Measurements from ENCODE around the gene KMT5B.

Gene KMT5B

DNA sequence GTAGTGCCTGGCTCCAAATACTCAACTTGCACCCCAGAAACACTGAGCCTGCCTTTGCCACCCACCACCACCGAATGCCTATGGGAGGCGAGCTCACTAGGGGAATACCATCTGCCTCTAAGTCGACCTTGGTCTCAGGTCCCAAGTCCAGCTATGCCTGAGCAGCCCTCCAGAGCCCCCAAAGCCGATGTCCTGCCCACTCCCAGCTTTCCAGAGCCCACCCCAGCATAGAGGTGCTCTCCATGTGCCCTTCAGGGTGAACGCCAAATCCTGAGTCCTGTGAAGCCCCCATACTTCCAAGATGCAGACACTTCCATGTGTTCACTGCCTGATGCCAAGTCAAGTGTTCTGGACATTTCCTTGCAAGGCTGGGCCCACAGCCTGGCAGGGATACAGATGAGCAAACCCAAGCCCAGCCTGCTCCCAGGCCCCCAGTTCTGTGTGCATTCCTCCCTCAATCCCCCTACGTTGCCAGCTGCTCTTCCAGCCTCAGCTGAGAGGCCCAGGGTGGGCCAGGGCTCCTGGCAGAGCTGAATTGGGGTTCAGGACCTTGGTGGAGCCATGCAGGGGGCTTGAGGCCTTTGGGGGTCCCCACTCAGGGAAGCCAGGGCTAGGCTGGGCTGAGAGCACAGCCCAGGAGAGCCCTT is 2.6 kb upstream of the KMT5B start:
- DNase-seq (ENCODE audit: low read depth, low spot score): no peak

DNA sequence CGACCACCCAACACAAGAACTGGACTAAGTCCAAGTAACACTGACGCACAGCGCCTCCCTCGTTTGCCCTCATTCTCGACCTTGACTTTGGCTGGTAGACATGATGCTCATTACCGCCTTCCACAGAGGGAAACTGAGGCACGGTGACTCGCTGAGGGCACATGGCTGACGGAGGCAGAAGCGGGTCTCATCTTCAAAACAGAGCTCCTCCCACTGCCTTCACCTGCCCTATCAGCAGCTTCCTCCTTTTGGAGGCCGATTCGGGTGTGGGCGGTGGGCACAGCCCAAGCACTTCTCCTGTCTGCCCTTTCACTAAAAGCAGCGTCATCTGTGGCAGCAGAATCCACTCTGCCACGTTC is 2.0 kb upstream of the KMT5B start:
- no peak for DNase-seq (ENCODE audit: low read depth, low spot score)

DNA sequence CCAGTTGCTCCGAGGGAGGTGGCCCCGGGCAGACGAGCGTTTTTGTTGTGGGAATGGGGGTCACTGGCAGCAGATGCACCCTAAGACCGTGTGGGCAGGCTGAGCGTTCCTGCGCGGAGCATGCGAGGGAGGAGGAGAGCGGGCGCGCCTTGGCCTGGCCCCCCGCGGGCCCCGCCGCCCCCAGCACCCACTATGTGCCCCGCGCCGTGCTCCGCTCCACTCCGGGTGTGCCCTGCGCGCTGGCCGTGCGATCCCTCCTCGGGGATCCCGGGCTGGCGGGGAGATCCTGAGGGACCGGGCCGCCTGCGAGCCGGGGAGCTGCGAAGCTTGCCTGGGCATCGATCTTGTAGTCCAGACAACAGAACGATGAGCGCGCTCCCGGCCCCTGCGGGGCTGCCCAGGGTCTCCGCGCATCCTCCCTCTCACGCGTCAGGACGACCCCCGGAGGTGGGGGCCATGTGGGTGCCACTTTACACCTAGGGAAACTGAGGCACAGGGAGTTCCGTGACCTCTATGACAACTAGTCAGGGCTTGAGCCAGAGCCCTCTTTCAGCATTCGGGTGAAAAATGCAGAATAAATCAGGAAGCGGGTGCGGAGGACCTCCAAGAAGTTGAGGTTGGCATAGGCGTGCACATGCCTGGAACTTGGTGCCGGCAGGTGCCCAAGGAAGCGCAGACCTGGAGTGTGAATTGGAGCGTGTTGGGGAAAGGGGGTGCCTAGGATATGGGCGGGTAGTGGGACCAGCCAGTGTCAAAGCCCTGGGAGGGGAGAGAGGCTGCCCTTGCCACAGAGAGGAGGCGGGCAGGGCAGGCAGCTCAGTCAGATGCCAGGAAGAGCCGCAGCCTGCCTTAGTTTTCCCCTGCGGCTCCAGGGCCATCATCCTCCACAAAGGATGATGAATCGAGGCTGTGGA is 1.3 kb upstream of the KMT5B start:
- DNase-seq (ENCODE audit: low read depth, low spot score): no peak

DNA sequence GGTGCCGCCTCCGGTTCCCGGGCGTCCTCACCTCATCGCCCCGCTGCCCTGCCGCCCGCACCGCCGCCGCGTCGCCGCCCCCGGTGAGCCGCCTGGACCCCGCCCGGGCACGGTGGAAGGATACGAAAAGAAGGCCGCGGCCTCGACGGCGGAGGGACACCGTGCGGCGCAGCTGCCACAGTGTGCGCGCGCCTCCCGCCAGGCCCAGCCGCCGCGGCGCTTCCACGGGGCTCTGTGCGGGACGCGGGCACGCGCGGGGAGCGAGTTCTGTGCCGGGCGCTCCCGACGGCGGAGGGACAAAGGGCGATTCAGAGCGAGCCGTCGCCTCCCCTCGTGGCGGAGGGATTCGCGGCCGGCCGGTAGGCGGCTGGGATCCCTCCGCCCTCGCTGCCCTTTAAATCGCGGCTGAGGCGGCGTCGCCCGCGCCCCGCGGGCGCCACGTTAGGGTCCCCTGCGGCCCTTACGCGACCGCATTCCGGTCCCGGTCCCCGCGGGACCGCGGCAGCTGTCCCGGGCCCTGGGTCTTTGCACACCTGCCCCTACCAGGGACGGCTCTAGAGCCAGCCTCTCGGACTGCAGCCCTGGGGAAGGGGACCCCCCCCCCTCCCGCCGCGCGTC is 568 bp upstream of the KMT5B start:
- DNase-seq (ENCODE audit: low read depth, low spot score): peak; percentile 55

DNA sequence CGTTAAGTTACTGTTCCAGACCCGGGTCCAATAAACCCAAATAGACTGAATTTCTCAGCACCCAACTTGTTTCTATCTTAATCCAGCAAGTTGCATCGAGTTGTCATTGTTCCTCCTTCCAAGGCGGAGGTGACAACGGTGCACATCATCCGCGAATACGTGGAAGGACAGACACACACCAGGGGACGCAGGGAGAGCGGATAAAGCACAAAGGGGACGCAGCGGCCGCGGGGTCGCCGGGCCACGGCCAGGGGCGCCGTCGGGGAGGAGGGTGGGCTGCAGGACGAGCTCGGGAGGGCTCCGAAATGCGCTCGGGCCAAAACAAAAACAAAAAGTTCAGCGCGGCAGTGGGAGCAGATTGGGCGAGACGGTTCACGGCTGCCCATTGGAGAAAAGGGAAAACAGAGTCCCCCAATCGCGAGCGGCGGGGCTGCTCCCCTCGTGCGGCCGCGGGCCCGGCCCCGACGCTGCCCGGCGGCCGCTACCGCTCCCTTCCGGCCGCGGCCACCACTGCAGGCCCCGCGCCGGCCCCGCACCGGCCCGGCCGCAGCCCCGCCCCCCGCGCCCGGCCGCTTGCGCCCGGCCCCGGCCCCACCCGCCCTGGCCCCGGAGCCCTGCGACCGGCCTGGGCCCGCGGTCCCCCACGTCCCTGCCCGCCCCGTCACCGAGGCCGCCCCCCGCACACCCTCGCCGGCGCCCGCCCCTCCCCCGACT is 518 bp downstream of the KMT5B start:
- no peak for DNase-seq (ENCODE audit: low read depth, low spot score)

DNA sequence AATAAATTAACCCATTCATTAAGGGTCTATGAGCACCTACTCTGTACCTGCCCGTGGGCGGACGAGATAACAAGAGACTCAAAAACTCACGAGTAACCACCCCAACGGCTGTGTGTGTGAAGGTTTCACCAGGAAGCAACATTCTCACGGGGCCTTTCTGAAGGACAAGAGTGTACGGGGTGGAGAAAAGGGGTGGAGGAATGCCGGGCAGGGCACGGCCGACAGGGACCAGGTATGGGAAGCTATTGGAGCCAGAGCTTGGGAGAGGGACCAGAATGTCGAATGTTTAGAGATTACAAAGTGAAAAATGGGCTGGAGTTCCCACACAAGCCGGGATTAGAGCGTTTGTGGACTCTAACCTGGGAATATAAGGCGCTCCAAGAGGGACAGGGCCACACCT is 1.6 kb downstream of the KMT5B start:
- no peak for DNase-seq (ENCODE audit: low read depth, low spot score)

DNA sequence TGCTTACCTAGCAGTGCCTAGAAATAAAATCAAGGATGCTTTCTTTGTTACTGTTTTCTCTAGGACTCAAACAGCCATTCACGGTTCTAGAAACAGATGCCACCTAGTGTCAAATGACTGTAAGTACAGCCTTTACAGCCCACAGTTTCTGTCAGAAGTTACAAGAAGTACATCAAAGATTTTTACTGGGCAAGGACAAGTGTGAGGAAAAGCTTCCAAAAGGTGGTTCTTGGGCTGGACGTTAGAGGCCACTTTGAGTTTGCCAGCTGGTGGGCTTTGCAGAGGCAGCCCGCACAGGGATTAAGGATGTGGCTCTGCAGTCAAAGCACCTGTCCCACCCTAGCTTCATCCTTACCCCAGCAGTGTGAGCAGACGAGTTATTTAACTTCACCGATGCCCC is 6.9 kb downstream of the KMT5B start:
- no peak for DNase-seq (ENCODE audit: low read depth, low spot score)

DNA sequence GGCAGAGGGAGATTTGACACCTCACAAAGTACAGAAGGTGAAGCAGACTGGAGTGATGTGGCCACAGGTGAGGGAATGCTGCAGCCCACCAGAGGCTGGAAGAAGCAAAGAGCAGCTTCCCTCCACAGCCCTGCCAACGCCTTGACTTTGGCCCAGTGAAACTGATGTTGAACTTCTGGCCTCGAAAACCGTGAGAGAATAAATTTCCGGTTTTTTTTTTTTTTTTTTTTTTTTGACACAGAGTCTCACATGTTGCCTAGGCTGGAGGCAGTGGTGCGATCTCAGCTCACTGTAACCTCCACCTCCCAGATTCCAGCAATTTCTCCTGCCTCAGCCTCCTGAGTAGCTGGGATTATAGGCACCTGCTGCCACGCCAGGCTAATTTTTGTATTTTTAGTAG is 8.7 kb downstream of the KMT5B start:
- no peak for DNase-seq (ENCODE audit: low read depth, low spot score)

DNA sequence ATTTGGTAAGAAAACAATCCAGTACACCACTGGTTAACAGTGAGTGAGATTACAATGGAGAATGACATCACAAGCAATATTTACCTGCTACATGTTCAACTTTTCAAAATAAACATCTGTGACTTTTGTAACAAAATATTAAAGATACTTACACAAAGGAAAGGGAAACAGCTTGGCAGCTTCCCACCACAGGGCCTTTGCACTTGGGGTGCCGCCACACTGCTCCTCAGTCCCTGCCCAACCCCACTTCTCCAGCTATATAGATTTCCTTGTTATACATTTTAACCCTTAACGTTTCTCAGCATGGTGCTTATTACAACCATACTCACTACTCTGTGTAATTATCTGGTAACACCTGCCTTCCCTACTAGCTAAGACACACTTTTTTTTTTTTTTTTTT is 10.9 kb downstream of the KMT5B start:
- no peak for DNase-seq (ENCODE audit: low read depth, low spot score)

DNA sequence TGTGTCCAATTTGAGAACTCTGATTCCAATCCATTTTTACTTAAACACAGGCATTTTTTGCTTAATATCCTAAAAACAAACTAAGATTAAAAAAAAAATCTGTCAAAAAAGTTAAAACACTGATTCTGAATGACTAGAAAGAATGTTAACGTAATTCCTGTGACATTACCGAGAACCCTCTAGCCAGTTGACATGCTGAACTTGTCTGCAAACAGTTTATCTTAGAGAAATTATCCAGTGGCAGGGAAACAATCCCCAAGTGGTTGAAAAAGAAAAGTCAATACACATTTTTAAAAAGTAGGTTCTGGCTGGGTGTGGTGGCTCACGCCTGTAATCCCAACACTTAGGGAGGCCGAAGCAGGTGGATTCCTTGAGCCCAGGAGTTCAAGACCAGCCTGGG is 11.6 kb downstream of the KMT5B start:
- DNase-seq (ENCODE audit: low read depth, low spot score): no peak

DNA sequence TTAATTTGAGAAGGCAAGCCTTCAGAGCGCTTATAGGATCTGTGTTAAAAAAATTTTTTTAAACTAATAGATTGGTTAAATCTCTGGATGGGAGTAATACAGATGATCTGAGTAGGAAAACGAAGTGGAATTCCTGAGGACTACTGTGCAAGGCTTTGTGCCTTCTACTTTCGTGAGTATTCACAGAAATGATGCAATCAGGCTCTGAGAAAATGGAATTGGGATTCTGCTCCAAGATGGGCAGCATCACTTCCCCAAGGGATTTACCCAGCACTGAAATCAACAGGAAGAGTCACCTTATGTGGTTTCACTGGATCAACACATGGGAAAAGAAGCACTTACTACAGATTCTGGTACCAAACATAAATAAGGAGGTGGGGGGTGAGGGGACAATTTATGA is 12.5 kb downstream of the KMT5B start:
- DNase-seq (ENCODE audit: low read depth, low spot score): no peak

DNA sequence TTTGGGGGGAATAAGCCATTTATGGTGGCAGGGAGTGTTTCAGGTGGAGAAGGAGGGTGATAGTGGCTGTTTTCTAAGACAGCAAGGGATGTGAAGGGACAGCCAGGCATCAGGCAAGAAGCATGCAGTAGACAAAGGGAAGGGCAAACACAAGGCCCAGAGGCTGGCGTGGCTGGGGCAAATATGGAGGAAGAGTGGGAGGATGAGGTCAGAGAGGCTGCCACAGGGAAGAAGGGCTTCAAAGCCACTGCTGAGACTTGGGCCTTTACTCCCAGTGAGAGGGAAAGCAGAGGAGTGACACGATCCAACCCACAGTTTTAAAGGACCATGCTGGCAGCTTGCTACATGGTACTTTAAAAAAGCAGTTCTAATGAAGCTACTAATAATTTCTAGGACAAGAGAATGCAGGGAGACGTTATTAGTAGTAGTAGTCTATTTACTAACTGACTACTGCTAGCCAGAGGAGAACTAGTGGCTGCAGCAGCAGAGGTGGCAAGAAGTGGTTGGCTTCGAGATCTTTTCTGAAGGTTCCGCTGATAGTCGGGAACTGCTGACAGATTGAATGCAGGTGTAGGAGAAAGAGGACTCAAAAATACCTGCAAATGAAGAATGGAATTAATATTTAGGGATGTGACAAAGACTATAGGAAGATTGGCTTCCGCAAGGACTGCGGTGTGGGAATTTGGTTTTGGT is 13.7 kb downstream of the KMT5B start:
- no peak for DNase-seq (ENCODE audit: low read depth, low spot score)

DNA sequence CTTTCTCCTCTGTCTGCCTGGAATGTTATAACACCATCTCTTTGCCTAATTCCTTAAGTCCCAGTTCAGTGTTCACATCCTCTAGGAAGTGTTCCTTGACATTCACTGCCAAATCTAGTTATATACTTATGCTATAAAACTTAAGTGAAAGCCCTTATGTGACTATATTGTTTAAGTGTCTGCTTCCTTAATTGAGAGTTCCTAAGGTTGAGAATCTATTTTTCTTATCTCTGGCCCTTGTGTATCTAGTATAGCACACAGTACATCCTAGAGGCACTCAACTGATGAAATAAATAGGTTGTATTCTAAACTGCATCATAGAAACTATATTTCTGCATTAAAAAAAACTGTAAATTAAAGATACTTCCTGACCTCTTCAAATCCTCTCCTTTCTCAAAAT is 16.9 kb downstream of the KMT5B start:
- DNase-seq (ENCODE audit: low read depth, low spot score): no peak

DNA sequence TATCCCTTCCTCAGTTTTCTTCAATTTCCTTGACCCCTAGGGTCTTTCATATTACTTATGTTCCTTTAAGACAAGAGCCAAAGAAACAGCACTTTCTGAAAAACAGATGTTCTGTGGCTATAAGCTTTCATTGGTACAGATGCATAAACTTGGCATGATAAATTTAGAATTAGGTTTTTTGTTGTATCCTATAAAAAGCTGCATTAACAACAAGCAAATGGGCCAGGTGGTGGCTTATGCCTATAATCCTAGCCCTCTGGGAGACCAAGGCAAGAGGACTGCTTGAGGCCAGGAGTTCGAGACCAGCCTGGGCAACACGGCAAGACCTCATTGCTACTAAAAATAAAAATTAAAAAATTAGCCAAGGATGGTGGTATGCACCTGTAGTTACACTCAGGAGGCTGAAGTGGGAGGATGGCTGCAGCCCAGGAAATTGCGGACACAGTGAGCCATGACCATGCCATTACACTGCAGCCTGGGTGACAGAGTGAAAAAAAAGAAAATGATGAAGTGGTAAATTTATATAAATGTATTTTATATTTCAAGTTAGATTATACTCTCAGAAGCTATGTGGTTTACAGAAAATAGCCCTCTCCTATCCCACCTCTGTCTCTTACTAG is 18.3 kb downstream of the KMT5B start:
- DNase-seq (ENCODE audit: low read depth, low spot score): no peak

DNA sequence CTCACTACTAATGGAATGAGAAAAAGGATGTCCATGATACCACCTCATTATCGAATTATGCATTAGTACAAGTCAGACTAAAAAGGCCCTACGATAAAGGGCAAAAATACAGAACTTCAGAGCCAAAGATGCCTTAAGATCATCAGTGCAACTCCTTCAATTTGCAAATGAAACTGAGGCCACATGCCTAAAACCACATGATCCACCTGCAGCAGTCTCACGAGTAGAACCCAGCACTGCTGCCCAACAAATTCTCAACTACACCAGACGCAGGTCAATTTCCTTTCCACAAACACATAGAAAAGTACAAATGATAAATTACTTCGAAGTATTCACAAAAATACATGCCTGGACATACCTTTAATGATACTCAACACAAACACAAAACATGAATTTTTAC is 20.1 kb downstream of the KMT5B start:
- DNase-seq (ENCODE audit: low read depth, low spot score): no peak

DNA sequence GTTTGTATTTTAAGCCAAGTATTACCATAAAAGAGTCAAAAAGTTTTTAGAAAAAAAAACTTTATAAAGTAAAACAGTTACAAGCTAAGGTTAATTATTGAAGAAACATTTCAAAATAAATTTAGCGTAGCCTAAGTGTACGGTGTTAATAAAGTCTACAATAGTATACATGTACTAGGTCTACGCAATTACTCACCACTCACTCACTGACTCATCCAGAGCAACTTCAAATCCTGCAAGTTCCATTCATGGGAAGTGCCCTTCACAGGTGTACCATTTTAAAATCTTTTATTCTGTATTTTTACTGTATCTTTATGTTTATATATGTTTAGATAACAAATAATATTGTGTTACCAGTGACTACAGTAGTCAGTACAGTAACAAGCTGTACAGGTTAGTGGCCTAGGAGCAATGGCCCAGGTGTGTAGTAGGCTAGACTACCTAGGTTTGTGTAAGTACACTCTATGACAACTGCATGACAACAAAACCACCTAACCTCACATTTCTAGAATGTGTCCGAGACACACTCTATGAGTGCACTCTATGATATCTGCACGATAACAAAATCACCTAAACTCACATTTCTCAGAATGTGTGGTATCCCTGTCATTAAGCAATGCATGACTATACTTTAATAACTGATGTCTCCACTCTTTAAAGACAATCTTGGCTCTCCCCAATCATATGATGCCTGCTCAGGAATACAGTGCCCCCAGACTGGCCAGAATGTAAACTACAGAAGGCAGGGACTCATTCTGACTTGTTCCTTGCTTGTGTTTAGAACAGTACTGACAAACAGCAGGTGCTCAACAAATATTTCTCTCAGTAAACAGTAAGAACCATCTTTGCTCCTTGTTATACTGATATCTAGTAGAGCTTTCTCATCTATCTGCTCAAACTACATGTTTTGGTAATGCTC is 21.2 kb downstream of the KMT5B start:
- DNase-seq (ENCODE audit: low read depth, low spot score): no peak

DNA sequence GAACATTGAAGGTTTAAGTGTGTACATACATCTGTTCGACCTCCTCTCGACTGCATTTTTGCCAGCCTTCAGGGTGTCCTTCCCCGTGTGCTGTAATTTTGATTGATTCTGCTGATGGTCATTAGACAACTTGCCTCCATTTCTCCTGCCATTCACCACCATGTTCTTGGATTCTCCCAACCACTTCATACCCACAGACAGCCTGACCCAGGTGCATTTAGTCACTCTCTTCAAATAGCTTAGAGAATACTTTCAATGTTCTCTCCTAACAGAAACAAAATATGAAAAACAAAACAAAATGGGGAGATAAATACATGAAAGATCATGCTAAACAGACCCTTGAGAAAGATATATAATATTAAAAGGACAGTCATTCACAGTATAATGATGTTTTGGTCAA is 23.2 kb downstream of the KMT5B start:
- no peak for DNase-seq (ENCODE audit: low read depth, low spot score)

DNA sequence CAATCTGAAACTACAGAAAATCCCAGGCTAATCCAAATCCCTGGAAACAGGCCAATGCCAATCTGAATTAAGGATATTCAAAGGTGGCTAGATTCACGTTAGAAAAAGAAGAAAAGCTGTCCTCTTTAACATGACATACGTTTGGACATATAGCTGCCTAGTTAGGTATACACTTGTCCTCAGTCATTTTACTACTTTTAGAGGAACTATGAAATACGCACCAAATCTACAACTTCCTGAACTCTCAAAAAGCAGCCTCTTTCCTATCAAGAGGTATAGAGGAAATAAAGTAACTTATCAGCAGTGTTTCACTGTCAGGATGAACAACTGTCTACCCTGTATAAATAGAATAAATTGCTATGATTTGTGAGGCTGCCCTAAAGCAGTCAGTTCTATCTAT is 24.0 kb downstream of the KMT5B start:
- no peak for DNase-seq (ENCODE audit: low read depth, low spot score)

DNA sequence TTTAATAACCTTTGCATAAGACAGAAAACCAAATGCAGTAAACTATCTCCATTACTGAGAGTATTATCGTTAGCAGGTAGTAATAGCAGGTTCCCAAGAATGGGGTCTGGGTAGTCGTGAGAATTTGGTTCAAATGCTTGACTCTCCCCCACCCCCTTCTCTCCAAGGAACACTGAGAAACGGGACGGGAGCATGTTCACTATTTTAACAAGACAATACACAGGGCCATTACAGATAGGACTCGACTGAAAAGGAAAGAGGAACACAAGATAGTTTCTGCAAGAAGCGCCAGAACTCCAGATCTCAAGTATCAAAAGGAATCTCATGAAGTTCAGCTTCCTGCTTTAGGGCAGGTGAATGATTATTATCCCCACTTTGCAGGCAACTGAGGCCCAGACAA is 27.0 kb downstream of the KMT5B start:
- DNase-seq (ENCODE audit: low read depth, low spot score): no peak

Measured in activated naive CD8-positive, alpha-beta T cell treated with anti-CD3 and anti-CD28 coated beads, Interleukin-2, amount 50 U/mL, for 16 hours (primary cell).